Endothelial cell of umbilical vein (primary cell): ENCODE data around the gene DNAAF5. TPM values are rescaled to one million over a fixed set of nuclear protein-coding genes. Genes with fewer than 3 reads are reported as not detected.

Source experiments
- BruUV-seq: library from RNA; stranded (reverse); fragments of 400-500 nt; replicated peaks from 2 replicates; lab custom pipeline; 2021; lab: Mats Ljungman, UMichigan
- CTCF ChIA-PET: fragments of 300-600, 350-600 bp; sonication (Branson Sonifier 250); formaldehyde crosslinking; loops from one replicate; lab custom pipeline; 2021; ENCODE audit warnings: antibody characterized with exemption, inconsistent platforms; lab: Charles Lee
- POLR2A ChIA-PET: fragments of 300-600, 350-600 bp; sonication (Branson Sonifier 250); formaldehyde crosslinking; loops from one replicate; lab custom pipeline; 2021; ENCODE audit warnings: antibody characterized with exemption, inconsistent platforms; lab: Charles Lee
- DNase-seq: peaks from one replicate; pipeline ENCODE4 v3.0.0-alpha.2; 2011; ENCODE audit warnings: low read depth, low spot score
- FAIRE-seq: peaks from 2 replicates; lab custom pipeline; 2011; peaks lifted over from hg19 to GRCh38; lab: Jason Lieb, UNC
- H2AFZ ChIP-seq: 2 replicates; pipeline ENCODE4 v1.6.0; 2012; ENCODE audit warnings: low read depth, low read length, control low read depth, inconsistent platforms
- H3K27ac ChIP-seq: 2 replicates; pipeline ENCODE4 v1.5.1; 2011; ENCODE audit warnings: low read depth, mild to moderate bottlenecking, control low read depth, low read length, moderate library complexity; ENCODE audit not compliant: insufficient read depth
- H3K27me3 ChIP-seq, 2 experiments: 2 replicates each; pipeline versions ENCODE4 v1.6.0 to v1.6.1; 2011; ENCODE audit warnings: low read length in 2 of 2, mixed read lengths in 1 of 2; ENCODE audit not compliant: control insufficient read depth in 2 of 2, insufficient read depth in 2 of 2
- H3K36me3 ChIP-seq, 2 experiments: 2 replicates in 1 of 2; 3 replicates in 1 of 2; pipeline ENCODE4 v1.5.1; 2011; ENCODE audit warnings: low read length in 2 of 2, mild to moderate bottlenecking in 1 of 2, moderate library complexity in 1 of 2; ENCODE audit not compliant: control insufficient read depth in 2 of 2, insufficient read depth in 2 of 2; ENCODE audit errors: extremely low read depth in 1 of 2
- H3K4me1 ChIP-seq: 3 replicates; pipeline ENCODE4 v1.5.1; 2011; ENCODE audit warnings: mild to moderate bottlenecking, low read length; ENCODE audit not compliant: control insufficient read depth, insufficient read depth; ENCODE audit errors: extremely low read depth
- H3K4me2 ChIP-seq: 2 replicates; pipeline ENCODE4 v1.6.1; 2011; ENCODE audit warnings: low read length, control low read depth, mixed read lengths; ENCODE audit not compliant: insufficient read depth
- H3K4me3 ChIP-seq, 3 experiments: fragments of 200-600 bp in 1 of 3; sonication (generic), shearing (Covaris generic) in 1 of 3; replicated peaks in 1 of 3; 2 replicates each; pipeline ENCODE4 v1.5.1; 2011 to 2016; ENCODE audit warnings: control low read depth in 3 of 3, low read length in 3 of 3, mild to moderate bottlenecking in 2 of 3, inconsistent platforms in 1 of 3, low read depth in 1 of 3, moderate library complexity in 1 of 3; ENCODE audit not compliant: insufficient read depth in 1 of 3
- H3K79me2 ChIP-seq: 2 replicates; pipeline ENCODE4 v1.6.0; 2012; ENCODE audit warnings: low read length, inconsistent platforms; ENCODE audit not compliant: control insufficient read depth, insufficient read depth
- H3K9ac ChIP-seq: replicated peaks from 2 replicates; pipeline ENCODE3; 2011; ENCODE audit warnings: low read length, control low read depth; ENCODE audit not compliant: insufficient read depth; ENCODE audit errors: extremely low read depth
- H3K9me1 ChIP-seq: replicated peaks from 3 replicates; pipeline ENCODE4 v1.6.0; 2011; ENCODE audit warnings: mild to moderate bottlenecking, low read length; ENCODE audit not compliant: control insufficient read depth, insufficient read depth; ENCODE audit errors: extremely low read depth
- H3K9me3 ChIP-seq: replicated peaks from 2 replicates; pipeline ENCODE4 v1.5.1; 2012; ENCODE audit warnings: low read length, inconsistent platforms; ENCODE audit not compliant: control insufficient read depth, insufficient read depth
- H4K20me1 ChIP-seq: replicated peaks from 2 replicates; pipeline ENCODE3; 2011; ENCODE audit warnings: mild to moderate bottlenecking, low read length; ENCODE audit not compliant: control insufficient read depth, insufficient read depth; ENCODE audit errors: extremely low read depth
- EZH2 ChIP-seq: IDR thresholded peaks from 2 replicates; pipeline ENCODE4 v1.6.1; 2012; ENCODE audit warnings: borderline replicate concordance, low read depth, mild to moderate bottlenecking, moderate library complexity, low read length, inconsistent platforms; ENCODE audit not compliant: severe bottlenecking
- FOS ChIP-seq: IDR thresholded peaks from 2 replicates; pipeline ENCODE4 v1.6.1; 2011; ENCODE audit warnings: mild to moderate bottlenecking, low read length, moderate library complexity, borderline replicate concordance; ENCODE audit not compliant: insufficient read depth
- GATA2 ChIP-seq: IDR thresholded peaks from 2 replicates; pipeline ENCODE4 v1.7.0; 2011; ENCODE audit warnings: low read depth, mild to moderate bottlenecking, moderate library complexity, mixed read lengths, low read length; ENCODE audit not compliant: insufficient read length, insufficient read depth
- JUN ChIP-seq: IDR thresholded peaks from 2 replicates; pipeline ENCODE4 v1.6.1; 2011; ENCODE audit warnings: borderline replicate concordance, low read depth; ENCODE audit not compliant: insufficient read length, insufficient read depth
- MYC ChIP-seq: IDR thresholded peaks from one replicate; pipeline ENCODE4 v1.6.1; 2011; ENCODE audit warnings: mild to moderate bottlenecking, low read depth, low read length
- POLR2A ChIP-seq: IDR thresholded peaks from 2 replicates; pipeline ENCODE4 v1.6.1; 2012; ENCODE audit warnings: low read depth, mild to moderate bottlenecking, control low read depth, low read length
- POLR2AphosphoS5 ChIP-seq: IDR thresholded peaks from 2 replicates; pipeline ENCODE4 v1.6.1; 2012; ENCODE audit warnings: low read depth, mild to moderate bottlenecking, control low read depth, low read length, moderate library complexity; ENCODE audit not compliant: insufficient read depth
- dilution Hi-C: fragments of 300-500 bp; cut with MboI; formaldehyde crosslinking; loops from one replicate; pipeline ENCODE4 v1.15.0; 2019; ENCODE audit warnings: low sequenced_read_pairs; ENCODE audit not compliant: extremely low pct_ligation_motif_present
- intact Hi-C: fragments of 100-400 bp; cut with micrococcal nuclease; formaldehyde crosslinking; loops from one replicate; pipeline ENCODE4 v1.10.0; 2022
- polyA plus RNA-seq, 4 experiments: library from polyadenylated mRNA; depleted of rRNA in 3 of 4; stranded (reverse) in 3 of 4; unstranded in 1 of 4; fragments of >200 nt; gene quantifications; 2 replicates each; pipeline versions ENCODE4 v1.2.1 to v1.2.3, GENCODE V29; 2011 to 2012; ENCODE audit warnings: missing spikeins in 1 of 4
- total RNA-seq: library from RNA; stranded (reverse); gene quantifications from 2 replicates; pipeline ENCODE4 v1.2.3, GENCODE V29; 2021
- TF ChIP-seq, protein P1 (sequence below): IDR thresholded peaks from 2 replicates; pipeline ENCODE4 v1.6.1; 2011; ENCODE audit not compliant: insufficient read depth, insufficient read length
- TF ChIP-seq, protein P2 (sequence below), 2 donors: IDR thresholded peaks; 1 replicate in 1 of 2; 2 replicates in 1 of 2; pipeline ENCODE4 v1.5.1; 2011; ENCODE audit warnings: low read length in 2 of 2, mild to moderate bottlenecking in 2 of 2, moderate library complexity in 2 of 2, control low read depth in 1 of 2, inconsistent platforms in 1 of 2, low read depth in 1 of 2; ENCODE audit not compliant: insufficient read depth in 1 of 2; ENCODE audit errors: extremely low read depth in 1 of 2

Gene DNAAF5
- total and polyA plus RNA-seq, 2 donors (not counting 3 experiments of a cell fraction or from before 2014, with no cell fraction given), result 49.3 to 65.5 TPM

DNA sequence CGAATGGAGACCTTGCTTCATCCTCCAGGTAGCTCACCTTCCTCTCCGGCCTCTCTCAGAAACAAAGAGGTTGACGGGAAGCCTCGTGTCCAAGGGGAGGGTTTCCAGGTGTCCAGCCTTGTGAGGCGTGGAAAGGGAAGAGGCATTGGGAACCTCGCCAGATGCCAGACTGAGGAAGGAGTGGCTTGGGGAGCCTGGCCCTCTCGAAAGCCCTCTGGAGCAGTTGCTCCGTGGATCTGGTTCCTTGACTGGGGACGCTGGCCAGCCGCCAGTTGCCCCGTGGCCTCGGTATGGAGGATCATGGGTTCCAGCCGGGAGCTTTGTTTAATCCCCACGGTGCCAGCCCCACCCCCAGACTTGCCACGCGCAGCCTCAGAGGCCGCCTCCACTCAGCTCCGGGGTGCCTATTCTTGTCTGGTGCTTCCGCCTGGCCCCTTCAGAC lies 75.5 kb downstream of the DNAAF5 start:
- no peak overlapping the region for H2AFZ ChIP-seq
- DNase-seq (no peak), FAIRE-seq (no peak)
- dilution Hi-C loops, result no loop called here
- no peaks in the 10 kb centered on the region for H3K79me2 ChIP-seq
- no peak overlapping the region for H3K4me2 ChIP-seq
- no peak for TF ChIP-seq MYC
- no peak for TF ChIP-seq JUN
- no peak for TF ChIP-seq POLR2AphosphoS5
- no peak for TF ChIP-seq FOS
- no peak for TF ChIP-seq GATA2
- no peak for TF ChIP-seq POLR2A
- TF ChIP-seq, protein P1, sequence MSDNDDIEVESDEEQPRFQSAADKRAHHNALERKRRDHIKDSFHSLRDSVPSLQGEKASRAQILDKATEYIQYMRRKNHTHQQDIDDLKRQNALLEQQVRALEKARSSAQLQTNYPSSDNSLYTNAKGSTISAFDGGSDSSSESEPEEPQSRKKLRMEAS, result no peak
- TF ChIP-seq EZH2, result no peak
- TF ChIP-seq, protein P2, sequence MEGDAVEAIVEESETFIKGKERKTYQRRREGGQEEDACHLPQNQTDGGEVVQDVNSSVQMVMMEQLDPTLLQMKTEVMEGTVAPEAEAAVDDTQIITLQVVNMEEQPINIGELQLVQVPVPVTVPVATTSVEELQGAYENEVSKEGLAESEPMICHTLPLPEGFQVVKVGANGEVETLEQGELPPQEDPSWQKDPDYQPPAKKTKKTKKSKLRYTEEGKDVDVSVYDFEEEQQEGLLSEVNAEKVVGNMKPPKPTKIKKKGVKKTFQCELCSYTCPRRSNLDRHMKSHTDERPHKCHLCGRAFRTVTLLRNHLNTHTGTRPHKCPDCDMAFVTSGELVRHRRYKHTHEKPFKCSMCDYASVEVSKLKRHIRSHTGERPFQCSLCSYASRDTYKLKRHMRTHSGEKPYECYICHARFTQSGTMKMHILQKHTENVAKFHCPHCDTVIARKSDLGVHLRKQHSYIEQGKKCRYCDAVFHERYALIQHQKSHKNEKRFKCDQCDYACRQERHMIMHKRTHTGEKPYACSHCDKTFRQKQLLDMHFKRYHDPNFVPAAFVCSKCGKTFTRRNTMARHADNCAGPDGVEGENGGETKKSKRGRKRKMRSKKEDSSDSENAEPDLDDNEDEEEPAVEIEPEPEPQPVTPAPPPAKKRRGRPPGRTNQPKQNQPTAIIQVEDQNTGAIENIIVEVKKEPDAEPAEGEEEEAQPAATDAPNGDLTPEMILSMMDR (IDR thresholded peaks at IDR 0.05; ENCODE audit: extremely low read depth in 1 of 2, insufficient read depth in 1 of 2, low read depth in 1 of 2, low read length in 2 of 2), result no peak
- H3K9me1 ChIP-seq, result no peaks in the 10 kb centered on the region
- POLR2A ChIA-PET, result interaction anchor here (0.6 kb wide), 1 partner anchor 174 kb away, joined by 9 read pairs; the partner anchor contains the start of gene COX19
- H3K9ac ChIP-seq, result no peak overlapping the region
- no peak overlapping the region for H3K4me3 ChIP-seq
- BruUV-seq, result no TSS peak
- CTCF ChIA-PET, result interaction anchor here (1.3 to 1.4 kb wide), 2 partner anchors 12 to 34 kb away, joined by 3 read pairs; no protein-coding TSS in a partner anchor
- no peaks in the 10 kb centered on the region for H4K20me1 ChIP-seq
- H3K4me1 ChIP-seq, result peaks cover 7% of the 10 kb centered on the region
- no peak overlapping the region for H3K27ac ChIP-seq
- no peaks in the 10 kb centered on the region for H3K27me3 ChIP-seq
- H3K36me3 ChIP-seq, result no peaks in the 10 kb centered on the region
- no peaks in the 10 kb centered on the region for H3K9me3 ChIP-seq
- intact Hi-C loops, result no loop called here
